GM06990 (cell line): ENCODE data around the gene TMEM200A.

Experiments used
- DNase-seq: peaks from one replicate; pipeline ENCODE4 v3.0.0-alpha.2; 2011; ENCODE audit not compliant: insufficient read length; ENCODE audit errors: extremely low read depth
- H3K27me3 ChIP-seq: replicated peaks from 2 replicates; pipeline ENCODE4 v1.6.0; 2011; ENCODE audit warnings: low read length; ENCODE audit not compliant: control insufficient read depth, insufficient read depth
- H3K36me3 ChIP-seq: 2 replicates; pipeline ENCODE4 v1.5.1; 2011; ENCODE audit warnings: low read length; ENCODE audit not compliant: control insufficient read depth, insufficient read depth
- H3K4me3 ChIP-seq: replicated peaks from 2 replicates; pipeline ENCODE4 v1.5.1; 2011; ENCODE audit warnings: low read depth, mild to moderate bottlenecking, control low read depth, low read length
- TF ChIP-seq, protein P1 (sequence below): IDR thresholded peaks from 2 replicates; pipeline ENCODE4 v1.5.1; 2011; ENCODE audit warnings: low read length, control low read depth, mild to moderate bottlenecking, inconsistent platforms; ENCODE audit not compliant: insufficient read depth, poor library complexity, severe bottlenecking

Gene TMEM200A

GRCh38 chr6:130425537-130425936 lies 59.7 kb downstream of the TMEM200A start:
- no peaks in the 10 kb centered on the region for H3K27me3 ChIP-seq
- no peak for DNase-seq
- no peak overlapping the region for H3K4me3 ChIP-seq
- H3K36me3 ChIP-seq, result no peaks in the 10 kb centered on the region
- TF ChIP-seq, protein P1, sequence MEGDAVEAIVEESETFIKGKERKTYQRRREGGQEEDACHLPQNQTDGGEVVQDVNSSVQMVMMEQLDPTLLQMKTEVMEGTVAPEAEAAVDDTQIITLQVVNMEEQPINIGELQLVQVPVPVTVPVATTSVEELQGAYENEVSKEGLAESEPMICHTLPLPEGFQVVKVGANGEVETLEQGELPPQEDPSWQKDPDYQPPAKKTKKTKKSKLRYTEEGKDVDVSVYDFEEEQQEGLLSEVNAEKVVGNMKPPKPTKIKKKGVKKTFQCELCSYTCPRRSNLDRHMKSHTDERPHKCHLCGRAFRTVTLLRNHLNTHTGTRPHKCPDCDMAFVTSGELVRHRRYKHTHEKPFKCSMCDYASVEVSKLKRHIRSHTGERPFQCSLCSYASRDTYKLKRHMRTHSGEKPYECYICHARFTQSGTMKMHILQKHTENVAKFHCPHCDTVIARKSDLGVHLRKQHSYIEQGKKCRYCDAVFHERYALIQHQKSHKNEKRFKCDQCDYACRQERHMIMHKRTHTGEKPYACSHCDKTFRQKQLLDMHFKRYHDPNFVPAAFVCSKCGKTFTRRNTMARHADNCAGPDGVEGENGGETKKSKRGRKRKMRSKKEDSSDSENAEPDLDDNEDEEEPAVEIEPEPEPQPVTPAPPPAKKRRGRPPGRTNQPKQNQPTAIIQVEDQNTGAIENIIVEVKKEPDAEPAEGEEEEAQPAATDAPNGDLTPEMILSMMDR, result no peak

- Histone ChIP-seq H3K4me3 (no peak overlapping the region), H3K27me3 (no peaks in the 10 kb centered on the region), H3K36me3 (no peaks in the 10 kb centered on the region)
- TF ChIP-seq, protein P1, result no peak
- no peak for DNase-seq
Observed at GRCh38 chr6:130426066-130426721, 60.4 kb downstream of the TMEM200A start.

GRCh38 chr6:130431346-130431852 lies 65.6 kb downstream of the TMEM200A start:
- Histone ChIP-seq H3K4me3 (no peak overlapping the region), H3K27me3 (no peaks in the 10 kb centered on the region), H3K36me3 (no peaks in the 10 kb centered on the region)
- no peak for DNase-seq
- TF ChIP-seq, protein P1, result no peak

- H3K4me3 ChIP-seq, result no peak overlapping the region
- DNase-seq, result no peak
- TF ChIP-seq, protein P1, result no peak
- H3K36me3 ChIP-seq, result no peaks in the 10 kb centered on the region
- H3K27me3 ChIP-seq, result no peaks in the 10 kb centered on the region
Observed at GRCh38 chr6:130432838-130433237, 67.0 kb downstream of the TMEM200A start.

DNA sequence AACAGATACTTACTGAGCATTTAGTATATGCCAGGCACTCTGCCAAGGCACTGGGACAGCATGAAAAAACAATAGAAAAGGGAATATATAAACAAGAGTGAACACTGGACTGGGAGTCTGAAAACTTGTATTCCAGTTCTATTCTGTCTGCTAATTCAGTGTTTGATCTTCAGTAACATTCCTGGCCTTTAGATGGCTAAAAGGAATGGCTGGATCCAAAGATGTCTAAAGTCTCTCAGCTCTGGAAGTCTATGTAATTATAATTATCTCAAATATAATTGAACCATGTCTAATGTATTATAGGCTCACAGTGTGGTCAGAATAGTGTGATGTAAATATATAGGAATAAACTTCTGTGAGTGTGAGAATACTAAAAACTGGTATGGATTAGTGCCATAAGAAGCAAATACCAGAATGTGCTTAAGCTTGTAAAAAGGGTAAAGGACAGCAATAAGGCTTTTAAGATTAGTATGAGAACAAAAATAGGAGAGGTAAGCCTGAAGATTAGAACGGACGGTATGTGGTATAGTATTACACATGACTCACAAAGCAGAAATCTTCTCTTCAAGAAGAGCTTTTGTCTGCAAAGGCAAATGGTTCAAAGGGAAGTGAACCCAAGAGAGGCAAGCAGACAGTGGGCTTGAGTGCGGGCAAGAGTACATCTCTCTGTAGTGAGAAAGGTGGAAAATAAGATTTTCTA lies 68.5 kb downstream of the TMEM200A start:
- Histone ChIP-seq H3K36me3 (no peaks in the 10 kb centered on the region), H3K27me3 (no peaks in the 10 kb centered on the region), H3K4me3 (no peak overlapping the region)
- TF ChIP-seq, protein P1, result no peak
- DNase-seq, result no peak
